ENCODE results near the gene XDH.

XDH gene

DNA sequence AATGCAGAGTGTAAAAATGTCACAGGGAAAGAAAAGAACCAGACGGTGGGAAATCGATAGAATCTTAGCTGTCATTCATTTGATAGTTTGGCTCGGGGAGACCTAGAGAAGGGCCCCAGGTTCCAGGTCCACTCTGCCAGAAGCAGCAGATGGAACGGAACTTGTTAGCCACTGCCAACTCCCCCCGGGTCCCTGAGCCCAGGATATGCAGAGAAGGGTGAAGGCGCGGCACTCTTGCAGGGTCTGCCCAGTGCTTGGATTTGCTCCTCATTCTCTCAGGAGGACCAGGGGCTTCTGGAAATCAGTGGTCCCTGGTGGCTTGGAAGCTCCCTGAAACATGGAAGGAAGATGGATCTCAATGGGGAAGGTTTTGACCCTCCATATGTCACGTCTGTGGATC, 11.6 kb upstream of the XDH start:
- H3K4me3 ChIP-seq (ENCODE audit: low read length) = no peak overlapping the region
- no peak for DNase-seq (ENCODE audit: low read depth)
- no peaks in the 10 kb centered on the region for H3K36me3 ChIP-seq (ENCODE audit: control insufficient read depth, insufficient read depth, low read length, severe bottlenecking)
- H3K4me1 ChIP-seq (ENCODE audit: control insufficient read depth, insufficient read depth, low read length) = peaks cover 9% of the 10 kb centered on the region
- no peaks in the 10 kb centered on the region for H3K27me3 ChIP-seq (replicated peaks; ENCODE audit: control insufficient read depth, insufficient read depth, low read length)
- H3K9ac ChIP-seq (ENCODE audit: low read length) = no peak overlapping the region
- no peaks in the 10 kb centered on the region for H3K9me3 ChIP-seq (ENCODE audit: control insufficient read depth, low read length)

- Histone ChIP-seq H3K36me3 (ENCODE audit: control insufficient read depth, insufficient read depth, low read length, severe bottlenecking) (no peaks in the 10 kb centered on the region), H3K9ac (ENCODE audit: low read length) (no peak overlapping the region), H3K27me3 (replicated peaks; ENCODE audit: control insufficient read depth, insufficient read depth, low read length) (no peaks in the 10 kb centered on the region), H3K4me3 (ENCODE audit: low read length) (no peak overlapping the region), H3K9me3 (ENCODE audit: control insufficient read depth, low read length) (peaks cover 25% of the 10 kb centered on the region), H3K4me1 (ENCODE audit: control insufficient read depth, insufficient read depth, low read length) (peaks cover 3% of the 10 kb centered on the region)
- no peak for DNase-seq (ENCODE audit: low read depth)
Observed at GRCh38 chr2:31421634-31422033, 7.1 kb upstream of the XDH start.

GRCh38 chr2:31420936-31421335, 6.4 kb upstream of the XDH start:
- Histone ChIP-seq H3K4me3 (ENCODE audit: low read length) (no peak overlapping the region), H3K36me3 (ENCODE audit: control insufficient read depth, insufficient read depth, low read length, severe bottlenecking) (no peaks in the 10 kb centered on the region), H3K9ac (ENCODE audit: low read length) (no peak overlapping the region), H3K4me1 (ENCODE audit: control insufficient read depth, insufficient read depth, low read length) (peaks cover under 1% of the 10 kb centered on the region), H3K9me3 (ENCODE audit: control insufficient read depth, low read length) (peaks cover 25% of the 10 kb centered on the region), H3K27me3 (replicated peaks; ENCODE audit: control insufficient read depth, insufficient read depth, low read length) (no peaks in the 10 kb centered on the region)
- peak; percentile 11 for DNase-seq (ENCODE audit: low read depth)

DNA sequence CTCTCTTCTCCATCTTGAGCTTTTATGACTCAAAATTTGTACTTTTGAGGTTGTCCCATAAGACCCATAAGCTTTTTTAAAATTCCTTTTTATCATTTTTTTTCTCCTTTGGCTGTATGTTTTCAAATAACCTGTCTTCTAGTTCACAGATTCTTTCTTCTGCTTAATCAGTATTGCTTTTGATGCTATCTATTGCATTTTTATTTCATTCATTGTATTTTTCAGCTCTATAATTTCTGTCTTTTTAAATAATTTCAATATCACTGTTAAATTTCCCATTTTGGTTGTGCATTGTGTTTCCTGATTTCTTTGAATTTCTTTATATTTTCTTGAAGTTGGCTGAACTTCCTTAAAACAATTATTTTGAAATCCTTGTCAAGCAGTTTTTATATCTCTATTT, 4.8 kb upstream of the XDH start:
- Histone ChIP-seq H3K4me3 (ENCODE audit: low read length) (no peak overlapping the region), H3K36me3 (ENCODE audit: control insufficient read depth, insufficient read depth, low read length, severe bottlenecking) (no peaks in the 10 kb centered on the region), H3K9me3 (ENCODE audit: control insufficient read depth, low read length) (peaks cover 25% of the 10 kb centered on the region), H3K9ac (ENCODE audit: low read length) (no peak overlapping the region), H3K27me3 (replicated peaks; ENCODE audit: control insufficient read depth, insufficient read depth, low read length) (no peaks in the 10 kb centered on the region), H3K4me1 (ENCODE audit: control insufficient read depth, insufficient read depth, low read length) (peaks cover 12% of the 10 kb centered on the region)
- no peak for DNase-seq (ENCODE audit: low read depth)

DNA sequence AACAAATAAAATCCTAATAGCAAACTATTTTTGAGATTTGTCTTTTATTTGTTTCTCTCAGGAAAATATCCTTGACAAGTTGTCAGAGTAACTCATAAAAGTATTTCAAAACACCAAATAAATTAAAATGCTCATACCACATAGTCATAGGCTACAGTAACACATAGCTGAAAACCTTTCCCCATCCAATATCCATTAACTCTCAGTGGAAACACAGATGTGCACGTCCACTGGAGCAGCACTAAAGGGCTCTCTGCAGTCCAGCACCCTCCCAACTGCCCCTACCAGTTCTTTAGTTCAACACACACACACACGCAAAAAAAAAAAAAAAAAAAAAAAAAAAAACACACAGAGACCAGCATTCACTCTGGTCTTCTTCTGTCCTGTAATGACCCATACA, 879 bp upstream of the XDH start:
- Histone ChIP-seq H3K4me1 (ENCODE audit: control insufficient read depth, insufficient read depth, low read length) (peaks cover 20% of the 10 kb centered on the region), H3K4me3 (ENCODE audit: low read length) (no peak overlapping the region), H3K27me3 (replicated peaks; ENCODE audit: control insufficient read depth, insufficient read depth, low read length) (no peaks in the 10 kb centered on the region), H3K9me3 (ENCODE audit: control insufficient read depth, low read length) (peaks cover 24% of the 10 kb centered on the region), H3K9ac (ENCODE audit: low read length) (no peak overlapping the region), H3K36me3 (ENCODE audit: control insufficient read depth, insufficient read depth, low read length, severe bottlenecking) (no peaks in the 10 kb centered on the region)
- no peak for DNase-seq (ENCODE audit: low read depth)

DNA sequence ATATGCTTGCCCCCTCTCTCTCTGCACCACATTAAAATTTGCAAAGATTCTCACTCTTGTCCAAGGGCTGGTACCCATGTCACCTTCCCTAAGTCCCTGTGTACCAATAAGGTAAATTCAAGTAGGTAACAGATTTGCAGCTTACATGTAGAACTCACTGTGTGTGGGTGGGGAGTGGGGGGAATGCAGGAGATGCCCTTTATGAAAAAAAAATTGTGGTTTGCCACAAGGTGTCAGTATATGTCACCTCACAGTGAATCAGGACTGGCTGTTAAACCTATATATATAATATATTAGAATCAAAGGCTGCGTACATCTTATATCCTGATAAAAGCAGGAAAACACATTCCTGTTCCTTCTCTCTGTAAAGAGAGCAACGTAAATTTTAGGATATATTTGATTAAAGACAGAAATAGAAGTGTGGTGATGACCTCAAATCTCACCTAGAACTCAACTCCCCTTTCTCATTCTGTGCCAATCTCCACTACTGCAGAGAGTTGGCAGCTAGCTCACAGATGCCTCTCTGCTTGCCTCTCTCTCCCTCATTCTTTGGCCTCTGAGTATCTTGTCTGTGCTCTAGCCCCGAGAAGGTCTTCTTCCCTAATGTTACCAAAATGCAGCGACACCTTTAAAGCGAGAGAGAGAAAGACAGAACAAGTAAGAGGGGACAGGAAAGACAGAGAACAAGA, 536 bp downstream of the XDH start:
- H3K4me3 ChIP-seq (ENCODE audit: low read length) = no peak overlapping the region
- peaks cover 20% of the 10 kb centered on the region for H3K4me1 ChIP-seq (ENCODE audit: control insufficient read depth, insufficient read depth, low read length)
- H3K9me3 ChIP-seq (ENCODE audit: control insufficient read depth, low read length) = peaks cover 10% of the 10 kb centered on the region
- no peak overlapping the region for H3K9ac ChIP-seq (ENCODE audit: low read length)
- no peaks in the 10 kb centered on the region for H3K36me3 ChIP-seq (ENCODE audit: control insufficient read depth, insufficient read depth, low read length, severe bottlenecking)
- no peaks in the 10 kb centered on the region for H3K27me3 ChIP-seq (replicated peaks; ENCODE audit: control insufficient read depth, insufficient read depth, low read length)
- no peak for DNase-seq (ENCODE audit: low read depth)

- Histone ChIP-seq H3K9ac (ENCODE audit: low read length) (no peak overlapping the region), H3K4me1 (ENCODE audit: control insufficient read depth, insufficient read depth, low read length) (peaks cover 20% of the 10 kb centered on the region), H3K27me3 (replicated peaks; ENCODE audit: control insufficient read depth, insufficient read depth, low read length) (no peaks in the 10 kb centered on the region), H3K4me3 (ENCODE audit: low read length) (peak overlapping the region; percentile 35), H3K9me3 (ENCODE audit: control insufficient read depth, low read length) (peaks cover under 1% of the 10 kb centered on the region), H3K36me3 (ENCODE audit: control insufficient read depth, insufficient read depth, low read length, severe bottlenecking) (no peaks in the 10 kb centered on the region)
- DNase-seq (ENCODE audit: low read depth) = peak; percentile 43
Observed at GRCh38 chr2:31413025-31413424, 1.5 kb downstream of the XDH start.

GRCh38 chr2:31411771-31412170, 2.8 kb downstream of the XDH start:
- peaks cover 20% of the 10 kb centered on the region for H3K4me1 ChIP-seq (ENCODE audit: control insufficient read depth, insufficient read depth, low read length)
- no peaks in the 10 kb centered on the region for H3K36me3 ChIP-seq (ENCODE audit: control insufficient read depth, insufficient read depth, low read length, severe bottlenecking)
- DNase-seq (ENCODE audit: low read depth) = no peak
- H3K9me3 ChIP-seq (ENCODE audit: control insufficient read depth, low read length) = no peaks in the 10 kb centered on the region
- H3K9ac ChIP-seq (ENCODE audit: low read length) = no peak overlapping the region
- H3K27me3 ChIP-seq (replicated peaks; ENCODE audit: control insufficient read depth, insufficient read depth, low read length) = no peaks in the 10 kb centered on the region
- H3K4me3 ChIP-seq (ENCODE audit: low read length) = no peak overlapping the region

GRCh38 chr2:31406593-31407385, 7.8 kb downstream of the XDH start:
- peaks cover 20% of the 10 kb centered on the region for H3K4me1 ChIP-seq (ENCODE audit: control insufficient read depth, insufficient read depth, low read length)
- no peaks in the 10 kb centered on the region for H3K9me3 ChIP-seq (ENCODE audit: control insufficient read depth, low read length)
- no peak overlapping the region for H3K4me3 ChIP-seq (ENCODE audit: low read length)
- no peak overlapping the region for H3K9ac ChIP-seq (ENCODE audit: low read length)
- H3K36me3 ChIP-seq (ENCODE audit: control insufficient read depth, insufficient read depth, low read length, severe bottlenecking) = no peaks in the 10 kb centered on the region
- no peak for DNase-seq (ENCODE audit: low read depth)
- H3K27me3 ChIP-seq (replicated peaks; ENCODE audit: control insufficient read depth, insufficient read depth, low read length) = no peaks in the 10 kb centered on the region

DNA sequence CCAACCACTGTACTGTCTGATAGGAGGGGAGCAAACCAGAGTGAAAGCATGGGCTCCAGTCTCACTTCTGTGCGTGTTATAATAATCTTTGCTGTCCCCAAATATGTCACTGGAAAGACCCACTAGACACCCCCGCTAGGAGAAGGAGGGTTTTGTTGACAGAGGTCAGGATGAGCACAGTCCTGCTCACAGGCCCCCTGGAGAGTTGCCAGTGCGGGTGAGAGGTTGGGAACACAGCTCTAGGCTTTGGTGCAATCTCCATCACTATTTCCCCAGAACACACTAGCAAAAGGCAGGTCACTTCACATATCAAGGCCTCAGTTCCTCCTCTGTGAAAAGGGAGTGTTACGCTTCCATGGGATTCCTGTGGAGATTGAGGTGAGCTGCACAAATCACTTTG, 9.7 kb downstream of the XDH start:
- H3K9ac ChIP-seq (ENCODE audit: low read length) = no peak overlapping the region
- H3K9me3 ChIP-seq (ENCODE audit: control insufficient read depth, low read length) = no peaks in the 10 kb centered on the region
- no peak overlapping the region for H3K4me3 ChIP-seq (ENCODE audit: low read length)
- DNase-seq (ENCODE audit: low read depth) = no peak
- H3K36me3 ChIP-seq (ENCODE audit: control insufficient read depth, insufficient read depth, low read length, severe bottlenecking) = no peaks in the 10 kb centered on the region
- H3K4me1 ChIP-seq (ENCODE audit: control insufficient read depth, insufficient read depth, low read length) = peaks cover 28% of the 10 kb centered on the region
- no peaks in the 10 kb centered on the region for H3K27me3 ChIP-seq (replicated peaks; ENCODE audit: control insufficient read depth, insufficient read depth, low read length)

DNA sequence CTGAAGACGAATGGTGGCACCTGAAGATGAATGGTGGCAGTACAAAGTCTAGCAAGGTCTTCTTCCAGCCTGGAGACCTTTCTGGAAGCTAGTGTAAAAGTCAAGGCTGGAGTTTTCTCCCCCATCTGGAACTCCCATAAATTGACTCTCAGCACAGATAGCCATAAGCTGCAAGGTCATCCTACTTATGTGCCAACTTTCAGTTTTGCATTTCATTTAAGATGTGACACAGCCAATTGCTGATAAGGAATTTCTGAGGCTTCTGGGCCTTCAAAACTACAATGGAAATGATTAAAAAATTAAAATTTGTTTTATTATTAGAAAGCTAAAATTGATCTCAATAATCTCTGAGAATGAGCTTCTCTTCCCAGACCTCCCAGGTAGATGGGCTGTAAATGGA, 10.2 kb downstream of the XDH start:
- Histone ChIP-seq H3K36me3 (ENCODE audit: control insufficient read depth, insufficient read depth, low read length, severe bottlenecking) (no peaks in the 10 kb centered on the region), H3K27me3 (replicated peaks; ENCODE audit: control insufficient read depth, insufficient read depth, low read length) (no peaks in the 10 kb centered on the region), H3K9me3 (ENCODE audit: control insufficient read depth, low read length) (no peaks in the 10 kb centered on the region), H3K4me3 (ENCODE audit: low read length) (no peak overlapping the region), H3K4me1 (ENCODE audit: control insufficient read depth, insufficient read depth, low read length) (peaks cover 28% of the 10 kb centered on the region), H3K9ac (ENCODE audit: low read length) (no peak overlapping the region)
- DNase-seq (ENCODE audit: low read depth) = no peak
